Trophoblast cell (in vitro differentiated cells and primary cell): Measurements from ENCODE around the gene RASSF8.

ENCODE experiments used
- DNase-seq, 2 donors: peaks; one replicate each; pipeline ENCODE4 v3.0.0-alpha.2; 2016
- H2AFZ ChIP-seq: 2 replicates; pipeline ENCODE4 v1.6.1; 2013; ENCODE audit warnings: low read length, moderate library complexity, mild to moderate bottlenecking; ENCODE audit not compliant: insufficient read depth, poor library complexity
- H2AK5ac ChIP-seq: 2 replicates; pipeline ENCODE4 v1.6.1; 2013; ENCODE audit warnings: mild to moderate bottlenecking, low read length
- H2BK120ac ChIP-seq: 2 replicates; pipeline ENCODE4 v1.6.1; 2013; ENCODE audit warnings: low read length, mild to moderate bottlenecking, moderate library complexity; ENCODE audit not compliant: insufficient read depth, poor library complexity
- H2BK12ac ChIP-seq: 2 replicates; pipeline ENCODE4 v1.6.1; 2013; ENCODE audit warnings: mild to moderate bottlenecking, low read length, moderate library complexity
- H2BK5ac ChIP-seq: 2 replicates; pipeline ENCODE4 v1.6.1; 2013; ENCODE audit warnings: low read length, low read depth, moderate library complexity, mild to moderate bottlenecking; ENCODE audit not compliant: poor library complexity
- H3K14ac ChIP-seq: 2 replicates; pipeline ENCODE4 v1.6.1; 2013; ENCODE audit warnings: mild to moderate bottlenecking, low read length
- H3K18ac ChIP-seq: 2 replicates; pipeline ENCODE4 v1.6.1; 2013; ENCODE audit warnings: mild to moderate bottlenecking, low read length
- H3K23ac ChIP-seq: 2 replicates; pipeline ENCODE4 v1.6.1; 2013; ENCODE audit warnings: low read length
- H3K27ac ChIP-seq: 2 replicates; pipeline ENCODE4 v1.5.1; 2013; ENCODE audit warnings: low read depth, mild to moderate bottlenecking, inconsistent platforms, low read length, moderate library complexity
- H3K27me3 ChIP-seq: 2 replicates; pipeline ENCODE4 v1.6.1; 2013; ENCODE audit warnings: inconsistent platforms, mild to moderate bottlenecking, low read length, moderate library complexity; ENCODE audit not compliant: insufficient read depth
- H3K36me3 ChIP-seq, 2 experiments: 1 replicate in 1 of 2; 2 replicates in 1 of 2; pipeline ENCODE4 v1.6.1; 2013; ENCODE audit warnings: low read length in 2 of 2, mild to moderate bottlenecking in 2 of 2, moderate library complexity in 1 of 2; ENCODE audit not compliant: insufficient read depth in 2 of 2, control insufficient read depth in 1 of 2
- H3K4ac ChIP-seq: 2 replicates; pipeline ENCODE4 v1.6.1; 2013; ENCODE audit warnings: low read depth, mild to moderate bottlenecking, low read length, moderate library complexity
- H3K4me1 ChIP-seq, 2 experiments: 1 replicate in 1 of 2; 2 replicates in 1 of 2; pipeline ENCODE4 v1.6.1; 2013; ENCODE audit warnings: low read length in 2 of 2, mild to moderate bottlenecking in 2 of 2, moderate library complexity in 1 of 2; ENCODE audit not compliant: insufficient read depth in 2 of 2, control insufficient read depth in 1 of 2
- H3K4me2 ChIP-seq: 2 replicates; pipeline ENCODE4 v1.6.1; 2013; ENCODE audit warnings: inconsistent platforms, mild to moderate bottlenecking, low read length, moderate library complexity
- H3K4me3 ChIP-seq: 2 replicates; pipeline ENCODE4 v1.5.1; 2013; ENCODE audit warnings: mild to moderate bottlenecking, low read depth, low read length, inconsistent platforms
- H3K79me1 ChIP-seq: one replicate; pipeline ENCODE4 v1.6.1; 2013; ENCODE audit warnings: low read length
- H3K79me2 ChIP-seq: 2 replicates; pipeline ENCODE4 v1.6.1; 2013; ENCODE audit warnings: low read length, mild to moderate bottlenecking; ENCODE audit not compliant: control insufficient read depth, insufficient read depth, poor library complexity
- H3K9ac ChIP-seq: 2 replicates; pipeline ENCODE4 v1.6.1; 2013; ENCODE audit warnings: mild to moderate bottlenecking, low read length
- H3K9me3 ChIP-seq: 2 replicates; pipeline ENCODE4 v1.6.1; 2013; ENCODE audit warnings: low read depth, mild to moderate bottlenecking, control low read depth, inconsistent platforms, low read length; ENCODE audit not compliant: insufficient read depth
- H4K12ac ChIP-seq: 2 replicates; pipeline ENCODE4 v1.6.1; 2013; ENCODE audit warnings: low read depth, mild to moderate bottlenecking, low read length, moderate library complexity
- H4K8ac ChIP-seq: 2 replicates; pipeline ENCODE4 v1.6.1; 2013; ENCODE audit warnings: low read depth, mild to moderate bottlenecking, low read length, moderate library complexity
- H4K91ac ChIP-seq: one replicate; pipeline ENCODE4 v1.6.1; 2013; ENCODE audit warnings: low read depth, mild to moderate bottlenecking, low read length, moderate library complexity
- WGBS: extraction: QIAGEN DNeasy Blood & Tissue Kit; methylation state at CpG from one replicate; pipeline ENCODE4 v1.1.7; 2013; ENCODE audit warnings: missing lambda C conversion rate; ENCODE audit not compliant: insufficient read length, insufficient coverage; ENCODE audit errors: extremely low coverage; 5-methylcytosine and 5-hydroxymethylcytosine counted together

RASSF8 gene

GRCh38 chr12:25926536-25926935 is 31.9 kb upstream of the RASSF8 start:
- H2BK120ac ChIP-seq: no peak overlapping the region
- peaks cover 0 to 4% of the 10 kb centered on the region in 2 experiments for H3K4me1 ChIP-seq
- no CpG with 5 or more reads among the region's 5 CpGs for WGBS
- H2BK12ac ChIP-seq: no peak overlapping the region
- H3K27ac ChIP-seq: no peak overlapping the region
- H4K12ac ChIP-seq: no peak overlapping the region
- H4K8ac ChIP-seq: no peak overlapping the region
- no peak overlapping the region for H3K4me2 ChIP-seq
- no peaks in the 10 kb centered on the region for H3K79me1 ChIP-seq
- no peak overlapping the region for H4K91ac ChIP-seq
- H2BK5ac ChIP-seq: no peak overlapping the region
- no peak overlapping the region for H3K18ac ChIP-seq
- no peak for DNase-seq
- H3K9ac ChIP-seq: no peak overlapping the region
- no peak overlapping the region for H3K4me3 ChIP-seq
- no peaks in the 10 kb centered on the region for H3K79me2 ChIP-seq
- H3K36me3 ChIP-seq: no peaks in the 10 kb centered on the region
- H3K23ac ChIP-seq: no peak overlapping the region
- H3K4ac ChIP-seq: no peak overlapping the region
- H2AK5ac ChIP-seq: no peak overlapping the region
- H3K27me3 ChIP-seq: no peaks in the 10 kb centered on the region
- H3K14ac ChIP-seq: no peak overlapping the region
- no peak overlapping the region for H2AFZ ChIP-seq
- no peaks in the 10 kb centered on the region for H3K9me3 ChIP-seq

- Histone ChIP-seq H3K18ac (no peak overlapping the region), H3K27me3 (no peaks in the 10 kb centered on the region), H3K4ac (no peak overlapping the region), H3K9me3 (no peaks in the 10 kb centered on the region), H3K36me3 (no peaks in the 10 kb centered on the region), H2BK12ac (no peak overlapping the region), H3K9ac (no peak overlapping the region), H3K4me1 (peaks cover 0 to 4% of the 10 kb centered on the region in 2 experiments), H4K12ac (no peak overlapping the region), H2AK5ac (no peak overlapping the region), H3K79me1 (no peaks in the 10 kb centered on the region), H3K4me3 (no peak overlapping the region), H3K27ac (no peak overlapping the region), H2AFZ (no peak overlapping the region), H2BK120ac (no peak overlapping the region), H4K91ac (no peak overlapping the region), H3K4me2 (no peak overlapping the region), H4K8ac (no peak overlapping the region), H3K23ac (no peak overlapping the region), H3K14ac (no peak overlapping the region), H3K79me2 (no peaks in the 10 kb centered on the region), H2BK5ac (no peak overlapping the region)
- no peak for DNase-seq
- no CpG with 5 or more reads among the region's 1 CpG for WGBS
Observed at GRCh38 chr12:25929142-25929541, 29.3 kb upstream of the RASSF8 start.

DNA sequence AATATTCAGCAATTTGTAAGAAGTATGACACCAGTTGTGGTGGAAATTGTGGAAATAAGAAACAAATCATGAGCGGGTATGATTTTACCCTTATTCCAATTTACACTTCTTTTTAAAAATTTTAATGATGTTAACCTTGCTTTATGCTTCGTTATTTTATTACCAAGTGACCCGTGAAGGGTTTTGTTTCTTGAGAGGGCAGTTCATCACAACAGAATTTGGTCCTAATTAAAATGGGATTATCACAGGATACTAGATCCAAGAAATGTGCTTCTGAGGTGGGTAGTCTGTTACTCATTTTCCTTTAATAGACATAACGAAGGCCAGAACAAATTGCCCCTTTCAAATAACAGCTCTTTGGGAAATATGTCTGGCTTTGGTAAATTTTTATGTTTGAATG is 25.5 kb upstream of the RASSF8 start:
- Histone ChIP-seq H3K18ac (no peak overlapping the region), H2BK5ac (no peak overlapping the region), H3K79me2 (no peaks in the 10 kb centered on the region), H4K8ac (no peak overlapping the region), H3K9ac (no peak overlapping the region), H3K4me3 (no peak overlapping the region), H4K12ac (no peak overlapping the region), H3K4me2 (no peak overlapping the region), H3K4ac (no peak overlapping the region), H2BK120ac (no peak overlapping the region), H3K27me3 (no peaks in the 10 kb centered on the region), H3K27ac (no peak overlapping the region), H3K4me1 (peaks cover 2% of the 10 kb centered on the region in 2 experiments), H3K14ac (no peak overlapping the region), H3K79me1 (no peaks in the 10 kb centered on the region), H2BK12ac (no peak overlapping the region), H2AFZ (no peak overlapping the region), H3K36me3 (no peaks in the 10 kb centered on the region), H3K9me3 (no peaks in the 10 kb centered on the region), H2AK5ac (no peak overlapping the region), H4K91ac (no peak overlapping the region), H3K23ac (no peak overlapping the region)
- DNase-seq: no peak
- no CpG with 5 or more reads among the region's 4 CpGs for WGBS

DNA sequence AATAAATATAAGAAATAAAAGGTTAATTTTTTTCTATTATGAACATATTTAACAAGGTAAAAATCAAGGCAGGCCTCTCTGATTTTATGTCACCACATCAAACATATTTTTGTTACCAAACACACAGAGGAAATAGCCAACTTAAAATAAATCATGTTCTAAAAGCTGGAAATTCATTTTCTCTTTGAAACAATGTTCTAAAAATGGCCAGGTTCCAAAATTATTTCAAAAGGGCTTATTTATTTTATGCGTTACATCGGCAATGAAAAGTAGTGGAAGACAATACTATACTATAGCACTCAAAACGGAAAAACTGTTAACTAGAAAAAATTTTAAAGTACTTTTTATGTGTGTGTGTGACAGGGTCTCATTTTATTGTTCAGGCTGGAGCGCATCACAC is 24.0 kb upstream of the RASSF8 start:
- no peak overlapping the region for H4K8ac ChIP-seq
- no peaks in the 10 kb centered on the region for H3K27me3 ChIP-seq
- H3K14ac ChIP-seq: no peak overlapping the region
- no peak for DNase-seq
- no peaks in the 10 kb centered on the region for H3K36me3 ChIP-seq
- no peaks in the 10 kb centered on the region for H3K79me1 ChIP-seq
- H3K18ac ChIP-seq: no peak overlapping the region
- no peak overlapping the region for H4K91ac ChIP-seq
- no CpG with 5 or more reads among the region's 4 CpGs for WGBS
- H2BK12ac ChIP-seq: no peak overlapping the region
- no peak overlapping the region for H3K4me3 ChIP-seq
- no peak overlapping the region for H2AK5ac ChIP-seq
- peaks cover 2% of the 10 kb centered on the region in 2 experiments for H3K4me1 ChIP-seq
- no peak overlapping the region for H3K4ac ChIP-seq
- H3K4me2 ChIP-seq: no peak overlapping the region
- H3K27ac ChIP-seq: no peak overlapping the region
- H2AFZ ChIP-seq: no peak overlapping the region
- H3K23ac ChIP-seq: no peak overlapping the region
- no peak overlapping the region for H3K9ac ChIP-seq
- H2BK120ac ChIP-seq: no peak overlapping the region
- H3K79me2 ChIP-seq: no peaks in the 10 kb centered on the region
- H2BK5ac ChIP-seq: no peak overlapping the region
- no peak overlapping the region for H4K12ac ChIP-seq
- no peaks in the 10 kb centered on the region for H3K9me3 ChIP-seq
